Right cardiac atrium (tissue), 5 donors: ENCODE results near the gene S100A9. TPM values are rescaled to one million over a fixed set of nuclear protein-coding genes. Genes with fewer than 3 reads are reported as not detected.

Experiments used
- ATAC-seq, 2 donors: fragments of 200-7000 bp; cut with Tn5 transposase; one replicate each; pipeline versions ENCODE4 v1.8.0 to v1.9.1; 2020; ENCODE audit warnings: moderate library complexity in 2 of 2, mild to moderate bottlenecking in 1 of 2
- DNase-seq, 3 donors: peaks; one replicate each; pipeline ENCODE4 v3.0.0-alpha.2; 2020
- H3K27ac ChIP-seq: one replicate; pipeline ENCODE4 v1.5.1; 2013; ENCODE audit warnings: mild to moderate bottlenecking, low read length, control low read depth, moderate library complexity
- H3K27me3 ChIP-seq: one replicate; pipeline ENCODE4 v1.6.1; 2013; ENCODE audit not compliant: control insufficient read depth, insufficient read depth
- H3K4me1 ChIP-seq: one replicate; pipeline ENCODE4 v1.6.1; 2013; ENCODE audit warnings: low read length; ENCODE audit not compliant: control insufficient read depth, insufficient read depth
- H3K4me3 ChIP-seq: one replicate; pipeline ENCODE4 v1.5.1; 2013; ENCODE audit warnings: low read length, control low read depth
- H3K9me3 ChIP-seq: one replicate; pipeline ENCODE4 v1.6.1; 2013; ENCODE audit warnings: low read length; ENCODE audit not compliant: control insufficient read depth
- WGBS: extraction: QIAGEN DNeasy Blood & Tissue Kit; methylation state at CpG from one replicate; pipeline ENCODE4 v1.1.7; 2013; 5-methylcytosine and 5-hydroxymethylcytosine counted together
- intact Hi-C, 4 donors: fragments of 100-400 bp; cut with DNase I; formaldehyde crosslinking; loops; one replicate each; pipeline versions ENCODE4 v1.11.0 to v1.14.0; 2022 to 2023
- polyA plus RNA-seq: library from polyadenylated mRNA; stranded (reverse); fragments of 200-250 nt; gene quantifications from one replicate; pipeline ENCODE4 v1.2.3, GENCODE V29; 2013
- total RNA-seq, 4 donors: library from RNA; stranded (reverse); fragmentation: NEBNext Ultra II Directional; extraction: Animal tissue kit (Norgen Biotek cat#: 25700); gene quantifications; one replicate each; pipeline ENCODE4 v1.2.1, GENCODE V29; 2021
- donor health status: healthy with polysubstance abuse.
- donor health status: DM: no; HTN: yes; CAD: no.
- donor health status: DM: no; HTN: no; CAD: no.
- donor health status: DM: no; HTN: yes; CAD: no; lungs with severe emphysema.
- donor health status: DM: yes; HTN: yes; CAD: no.

S100A9 gene
- total and polyA plus RNA-seq, 5 donors, result 48.6 to 167 (median 131) TPM

GRCh38 chr1:153393926-153394325 is 36.3 kb downstream of the S100A9 start:
- DNase-seq (no peak), ATAC-seq (no peak)
- H3K4me3 ChIP-seq, result no peak overlapping the region
- no peak overlapping the region for H3K27ac ChIP-seq
- no peaks in the 10 kb centered on the region for H3K4me1 ChIP-seq
- H3K27me3 ChIP-seq, result no peaks in the 10 kb centered on the region
- 76% methylated on average over 6 of the region's 6 CpGs for WGBS
- intact Hi-C loops, result no loop called here
- no peaks in the 10 kb centered on the region for H3K9me3 ChIP-seq

- DNase-seq (no peak), ATAC-seq (no peak)
- Histone ChIP-seq H3K4me3 (no peak overlapping the region), H3K27me3 (no peaks in the 10 kb centered on the region), H3K4me1 (no peaks in the 10 kb centered on the region), H3K27ac (no peak overlapping the region), H3K9me3 (no peaks in the 10 kb centered on the region)
- intact Hi-C loops, result no loop called here
- 76% methylated on average over 5 of the region's 5 CpGs for WGBS
Measured at GRCh38 chr1:153394391-153394790, 36.7 kb downstream of the S100A9 start.

- intact Hi-C loops, result no loop called here
- no peak for DNase-seq
- H3K4me1 ChIP-seq, result no peaks in the 10 kb centered on the region
- H3K9me3 ChIP-seq, result no peaks in the 10 kb centered on the region
- WGBS, result 72% methylated on average over 7 of the region's 7 CpGs
- H3K27ac ChIP-seq, result no peak overlapping the region
- ATAC-seq, result no peak
- no peak overlapping the region for H3K4me3 ChIP-seq
- H3K27me3 ChIP-seq, result no peaks in the 10 kb centered on the region
Measured at GRCh38 chr1:153395136-153395685, 37.6 kb downstream of the S100A9 start.

GRCh38 chr1:153395776-153396175 is 38.1 kb downstream of the S100A9 start:
- H3K27ac ChIP-seq, result no peak overlapping the region
- no peaks in the 10 kb centered on the region for H3K4me1 ChIP-seq
- no peaks in the 10 kb centered on the region for H3K9me3 ChIP-seq
- ATAC-seq (no peak), DNase-seq (no peak)
- no peaks in the 10 kb centered on the region for H3K27me3 ChIP-seq
- intact Hi-C loops, result no loop called here
- no peak overlapping the region for H3K4me3 ChIP-seq
- 71% methylated on average over 6 of the region's 6 CpGs for WGBS

GRCh38 chr1:153396461-153396860 is 38.8 kb downstream of the S100A9 start:
- 81% methylated on average over 6 of the region's 6 CpGs for WGBS

GRCh38 chr1:153397051-153397923 is 39.6 kb downstream of the S100A9 start:
- intact Hi-C loops, result no loop called here
- DNase-seq (no peak), ATAC-seq (no peak)
- Histone ChIP-seq H3K27ac (no peak overlapping the region), H3K4me1 (no peaks in the 10 kb centered on the region), H3K9me3 (no peaks in the 10 kb centered on the region), H3K4me3 (no peak overlapping the region), H3K27me3 (no peaks in the 10 kb centered on the region)
- WGBS, result 78% methylated on average over 19 of the region's 19 CpGs

More at GRCh38 chr1:153396461-153396860, 38.8 kb downstream of the S100A9 start:
- DNase-seq (no peak), ATAC-seq (no peak)
- no peak overlapping the region for H3K27ac ChIP-seq
- H3K4me3 ChIP-seq, result no peak overlapping the region
- H3K9me3 ChIP-seq, result no peaks in the 10 kb centered on the region
- no peaks in the 10 kb centered on the region for H3K27me3 ChIP-seq
- H3K4me1 ChIP-seq, result no peaks in the 10 kb centered on the region
- intact Hi-C loops, result no loop called here

- WGBS, result 77% methylated on average over 6 of the region's 6 CpGs
- no peaks in the 10 kb centered on the region for H3K4me1 ChIP-seq
- DNase-seq (no peak), ATAC-seq (no peak)
- H3K27ac ChIP-seq, result no peak overlapping the region
- intact Hi-C loops, result no loop called here
- no peaks in the 10 kb centered on the region for H3K9me3 ChIP-seq
- no peaks in the 10 kb centered on the region for H3K27me3 ChIP-seq
- H3K4me3 ChIP-seq, result no peak overlapping the region
Measured at GRCh38 chr1:153397924-153398651, 40.4 kb downstream of the S100A9 start.

- ATAC-seq, result no peak
Measured at GRCh38 chr1:153399401-153400055, 41.9 kb downstream of the S100A9 start.

GRCh38 chr1:153400244-153400643 is 42.6 kb downstream of the S100A9 start:
- Histone ChIP-seq H3K27me3 (no peaks in the 10 kb centered on the region), H3K4me1 (no peaks in the 10 kb centered on the region), H3K9me3 (no peaks in the 10 kb centered on the region), H3K27ac (no peak overlapping the region), H3K4me3 (no peak overlapping the region)
- DNase-seq (no peak), ATAC-seq (no peak)
- 61% methylated on average over 5 of the region's 5 CpGs for whole genome bisulfite sequencing
- intact Hi-C loops, result no loop called here

More at GRCh38 chr1:153399401-153400055, 41.9 kb downstream of the S100A9 start:
- H3K27me3 ChIP-seq, result no peaks in the 10 kb centered on the region
- 87% methylated on average over 7 of the region's 7 CpGs for WGBS
- no peak overlapping the region for H3K27ac ChIP-seq
- intact Hi-C loops, result no loop called here
- no peak overlapping the region for H3K4me3 ChIP-seq
- no peaks in the 10 kb centered on the region for H3K4me1 ChIP-seq
- no peak for DNase-seq
- no peaks in the 10 kb centered on the region for H3K9me3 ChIP-seq

GRCh38 chr1:153401461-153401860 is 43.8 kb downstream of the S100A9 start:
- H3K4me3 ChIP-seq, result no peak overlapping the region
- H3K4me1 ChIP-seq, result no peaks in the 10 kb centered on the region
- no peak for DNase-seq
- 85% methylated on average over 9 of the region's 9 CpGs for WGBS
- H3K9me3 ChIP-seq, result no peaks in the 10 kb centered on the region
- ATAC-seq, result no peak
- intact Hi-C loops, result no loop called here
- H3K27me3 ChIP-seq, result no peaks in the 10 kb centered on the region
- no peak overlapping the region for H3K27ac ChIP-seq

GRCh38 chr1:153402226-153402625 is 44.6 kb downstream of the S100A9 start:
- DNase-seq (no peak), ATAC-seq (no peak)
- Histone ChIP-seq H3K9me3 (no peaks in the 10 kb centered on the region), H3K4me3 (no peak overlapping the region), H3K4me1 (no peaks in the 10 kb centered on the region), H3K27ac (no peak overlapping the region), H3K27me3 (no peaks in the 10 kb centered on the region)
- intact Hi-C loops, result no loop called here
- WGBS, result 57% methylated on average over 2 of the region's 2 CpGs
